ENCODE data around the gene ARVCF. TPM values are rescaled to one million over a fixed set of nuclear protein-coding genes. Genes with fewer than 3 reads are reported as not detected.
A peak's percentile ranks its signal among the peaks of the same experiment; 100 is the strongest.

Gene ARVCF
- total and polyA plus RNA-seq, 9 of the 15 experiments (the other 6 are each of a cell fraction or from before 2014, with no cell fraction given), result 0.03 to 97.4 (median 15.6) TPM

- TF ChIP-seq TRIM28 (IDR thresholded peaks at IDR 0.05), result no peak
- no peak for TF ChIP-seq TFAP4 (CRISPR knock-in tag; IDR thresholded peaks at IDR 0.05; ENCODE audit: borderline replicate concordance)
- no peak for TF ChIP-seq MAX (CRISPR knock-in tag; IDR thresholded peaks at IDR 0.05)
- no peak for TF ChIP-seq CEBPG (CRISPR knock-in tag; IDR thresholded peaks at IDR 0.05)
- no peak for TF ChIP-seq CEBPG (tag; conservative IDR thresholded peaks at IDR 0.05 in 1 of 2, IDR thresholded peaks at IDR 0.05 in 1 of 2)
- no peak for TF ChIP-seq POLR3A (IDR thresholded peaks at IDR 0.05; ENCODE audit: borderline replicate concordance, extremely low read depth, insufficient read depth, insufficient read length)
- no peak for TF ChIP-seq ZBTB7A (IDR thresholded peaks at IDR 0.05; ENCODE audit: borderline replicate concordance, control insufficient read depth, low read depth, low read length)
- TF ChIP-seq ATF3 (IDR thresholded peaks at IDR 0.05), result no peak
- peak; percentile 72 for TF ChIP-seq ATF3 (CRISPR knock-in tag; conservative IDR thresholded peaks at IDR 0.05)
- no peak for TF ChIP-seq E2F5 (CRISPR knock-in tag; IDR thresholded peaks at IDR 0.05)
- TF ChIP-seq JUN (IDR thresholded peaks at IDR 0.05; ENCODE audit: borderline replicate concordance, low read depth, low read length), result peak; percentile 52; the same call in 1 of the 2 replicates
- TF ChIP-seq JUN (CRISPR knock-in tag; IDR thresholded peaks at IDR 0.05; ENCODE audit: borderline replicate concordance), result no peak
- TF ChIP-seq ZFPM2 (CRISPR knock-in tag; IDR thresholded peaks at IDR 0.05), result 0 out of 2 replicates have a peak, but pooled peaks have one; percentile 37
- TF ChIP-seq ZNF398 (CRISPR knock-in tag; IDR thresholded peaks at IDR 0.05), result no peak
- no peak for TF ChIP-seq SMAD3 (CRISPR knock-in tag; conservative IDR thresholded peaks at IDR 0.05)
- no peak for TF ChIP-seq GMEB1 (CRISPR knock-in tag; IDR thresholded peaks at IDR 0.05)
- TF ChIP-seq ZNF133 (CRISPR knock-in tag; IDR thresholded peaks at IDR 0.05), result peak; percentile 17; the same call in 1 of the 2 replicates
- TF ChIP-seq ZBTB17 (CRISPR knock-in tag; IDR thresholded peaks at IDR 0.05), result no peak
- no peak for TF ChIP-seq IRF2 (CRISPR knock-in tag; IDR thresholded peaks at IDR 0.05)
- TF ChIP-seq RAD51 (IDR thresholded peaks at IDR 0.05; ENCODE audit: borderline replicate concordance, low read depth), result no peak
- TF ChIP-seq ZNF174 (CRISPR knock-in tag; IDR thresholded peaks at IDR 0.05), result no peak
These were observed 6.1 kb downstream of the ARVCF start (continued) for GRCh38 chr22:20010307-20011122.

Data from K562 (cell line).